ENCODE results near the gene MARK4. TPM values are rescaled to one million over a fixed set of nuclear protein-coding genes. Genes with fewer than 3 reads are reported as not detected.
A peak's percentile ranks its signal among the peaks of the same experiment; 100 is the strongest.

The MARK4 gene
- total and polyA plus RNA-seq, 4 donors: 3.5 to 11.1 (median 6.1) TPM

GRCh38 chr19:45291834-45292233 is 40.8 kb downstream of the MARK4 start:
- Histone ChIP-seq H3K27me3 (ENCODE audit: control insufficient read depth in 4 of 4, insufficient read depth in 4 of 4, low read length in 3 of 4) (no peaks in the 10 kb centered on the region), H3K4me3 (ENCODE audit: low read depth in 1 of 3, low read length in 3 of 3) (no peak overlapping the region), H3K9me3 (ENCODE audit: control insufficient read depth in 4 of 4, low read length in 3 of 4) (no peaks in the 10 kb centered on the region), H3K9ac (ENCODE audit: low read depth in 1 of 2, low read length in 2 of 2) (no peak overlapping the region), H3K27ac (ENCODE audit: low read depth in 1 of 2, low read length in 2 of 2) (no peak overlapping the region), H3K4me1 (ENCODE audit: control insufficient read depth in 4 of 4, insufficient read depth in 4 of 4, low read length in 3 of 4) (peaks cover 6 to 63% (median 42%) of the 10 kb centered on the region in 4 donors), H3K36me3 (ENCODE audit: control insufficient read depth in 4 of 4, insufficient read depth in 3 of 4, low read depth in 1 of 4, low read length in 3 of 4) (peaks cover 3 to 9% (median 6%) of the 10 kb centered on the region in 4 donors)
- DNase-seq (ENCODE audit: low spot score): no peak
- WGBS: 98% methylated on average over 1 of the region's 1 CpG
- TF ChIP-seq REST (IDR thresholded peaks at IDR 0.05): no peak
- no peak for TF ChIP-seq TAF1 (conservative IDR thresholded peaks at IDR 0.05)
- no peak for TF ChIP-seq RAD21 (IDR thresholded peaks at IDR 0.05)

GRCh38 chr19:45293682-45294081 is 42.6 kb downstream of the MARK4 start:
- 77% methylated on average over 4 of the region's 4 CpGs for WGBS
- H3K27me3 ChIP-seq (ENCODE audit: control insufficient read depth in 4 of 4, insufficient read depth in 4 of 4, low read length in 3 of 4): no peaks in the 10 kb centered on the region
- TF ChIP-seq EGR1 (IDR thresholded peaks at IDR 0.05; ENCODE audit: low read depth in 2 of 2): no peak
- TF ChIP-seq RAD21 (IDR thresholded peaks at IDR 0.05): no peak
- TF ChIP-seq REST (IDR thresholded peaks at IDR 0.05): no peak
- no peak for TF ChIP-seq MAX (IDR thresholded peaks at IDR 0.05)
- no peak for TF ChIP-seq NR2F2 (IDR thresholded peaks at IDR 0.05)
- no peak for TF ChIP-seq JUND (IDR thresholded peaks at IDR 0.05)
- TF ChIP-seq FOXA1 (IDR thresholded peaks at IDR 0.05): no peak
- TF ChIP-seq GABPA (IDR thresholded peaks at IDR 0.05 in 1 of 2, conservative IDR thresholded peaks at IDR 0.05 in 1 of 2): no peak
- no peak for TF ChIP-seq RXRA (IDR thresholded peaks at IDR 0.05)
- no peak for TF ChIP-seq YY1 (IDR thresholded peaks at IDR 0.05)
- no peak for TF ChIP-seq ZBTB33 (IDR thresholded peaks at IDR 0.05)
- no peak for TF ChIP-seq HNF4A (conservative IDR thresholded peaks at IDR 0.05)
- no peak for TF ChIP-seq TAF1 (conservative IDR thresholded peaks at IDR 0.05)
- no peak for TF ChIP-seq HNF4G (IDR thresholded peaks at IDR 0.05)
- no peak for TF ChIP-seq FOXA2 (IDR thresholded peaks at IDR 0.05)

More at GRCh38 chr19:45293682-45294081, 42.6 kb downstream of the MARK4 start:
- Histone ChIP-seq H3K4me1 (ENCODE audit: control insufficient read depth in 4 of 4, insufficient read depth in 4 of 4, low read length in 3 of 4) (peaks cover 6 to 60% (median 42%) of the 10 kb centered on the region in 4 donors), H3K9ac (ENCODE audit: low read depth in 1 of 2, low read length in 2 of 2) (peak overlapping the region in 1 of 2 donors; percentile 39), H3K9me3 (ENCODE audit: control insufficient read depth in 4 of 4, low read length in 3 of 4) (no peaks in the 10 kb centered on the region), H3K27ac (ENCODE audit: low read depth in 1 of 2, low read length in 2 of 2) (peak overlapping the region; percentile 80 to 87), H3K36me3 (ENCODE audit: control insufficient read depth in 4 of 4, insufficient read depth in 3 of 4, low read depth in 1 of 4, low read length in 3 of 4) (peaks cover 0 to 10% (median 6%) of the 10 kb centered on the region in 4 donors), H3K4me3 (ENCODE audit: low read depth in 1 of 3, low read length in 3 of 3) (no peak overlapping the region)
- no peak for DNase-seq (ENCODE audit: low spot score)

Measured in liver (tissue), 9 donors.